Breast epithelium (tissue), 3 donors: ENCODE data around the gene MAST3.

Experiments
- POLR2A ChIP-seq: fragments of 450-650 bp; IDR thresholded peaks from one replicate; pipeline ENCODE4 v1.6.1; 2016; ENCODE audit warnings: antibody characterized with exemption, mild to moderate bottlenecking, moderate library complexity
- POLR2AphosphoS5 ChIP-seq, 3 donors: sonication (generic); formaldehyde crosslinking; IDR thresholded peaks; one replicate each; pipeline ENCODE4 v1.6.1; 2017; ENCODE audit warnings: antibody characterized with exemption in 3 of 3
- TF ChIP-seq, protein P1 (sequence below), 3 donors: fragments of 450-650 bp; IDR thresholded peaks; one replicate each; pipeline ENCODE4 v1.5.1; 2016 to 2017; ENCODE audit warnings: antibody characterized with exemption in 3 of 3, mild to moderate bottlenecking in 3 of 3, moderate library complexity in 3 of 3

DNA sequence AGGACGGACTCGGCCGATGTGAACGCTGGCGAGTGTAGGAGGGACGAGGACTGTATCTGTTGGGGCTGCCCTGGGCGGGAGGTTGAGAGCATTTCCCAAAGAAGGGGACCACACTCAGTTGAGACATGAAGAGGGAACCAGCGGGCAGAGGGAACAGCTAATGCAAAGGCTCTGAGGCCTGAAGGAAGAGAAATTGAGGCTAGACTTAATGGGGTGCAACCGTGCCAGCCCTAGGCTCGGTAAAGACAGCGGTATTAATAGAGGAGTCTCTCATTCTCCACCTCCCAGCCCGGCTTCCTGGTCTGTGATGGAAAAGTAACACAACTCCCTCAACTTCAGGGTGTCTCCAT lies 96.6 kb downstream of the MAST3 start:
- TF ChIP-seq, protein P1, sequence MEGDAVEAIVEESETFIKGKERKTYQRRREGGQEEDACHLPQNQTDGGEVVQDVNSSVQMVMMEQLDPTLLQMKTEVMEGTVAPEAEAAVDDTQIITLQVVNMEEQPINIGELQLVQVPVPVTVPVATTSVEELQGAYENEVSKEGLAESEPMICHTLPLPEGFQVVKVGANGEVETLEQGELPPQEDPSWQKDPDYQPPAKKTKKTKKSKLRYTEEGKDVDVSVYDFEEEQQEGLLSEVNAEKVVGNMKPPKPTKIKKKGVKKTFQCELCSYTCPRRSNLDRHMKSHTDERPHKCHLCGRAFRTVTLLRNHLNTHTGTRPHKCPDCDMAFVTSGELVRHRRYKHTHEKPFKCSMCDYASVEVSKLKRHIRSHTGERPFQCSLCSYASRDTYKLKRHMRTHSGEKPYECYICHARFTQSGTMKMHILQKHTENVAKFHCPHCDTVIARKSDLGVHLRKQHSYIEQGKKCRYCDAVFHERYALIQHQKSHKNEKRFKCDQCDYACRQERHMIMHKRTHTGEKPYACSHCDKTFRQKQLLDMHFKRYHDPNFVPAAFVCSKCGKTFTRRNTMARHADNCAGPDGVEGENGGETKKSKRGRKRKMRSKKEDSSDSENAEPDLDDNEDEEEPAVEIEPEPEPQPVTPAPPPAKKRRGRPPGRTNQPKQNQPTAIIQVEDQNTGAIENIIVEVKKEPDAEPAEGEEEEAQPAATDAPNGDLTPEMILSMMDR (IDR thresholded peaks at IDR 0.05): no peak
- TF ChIP-seq POLR2A: no peak
- no peak for TF ChIP-seq POLR2AphosphoS5 (IDR thresholded peaks at IDR 0.05)
